ENCODE results near the gene SEMA4D. TPM values are rescaled to one million over a fixed set of nuclear protein-coding genes. Genes with fewer than 3 reads are reported as not detected.
A peak's percentile ranks its signal among the peaks of the same experiment; 100 is the strongest.

The SEMA4D gene
- total and polyA plus RNA-seq, 2 of the 13 experiments (the other 11 are each of a cell fraction or from before 2014, with no cell fraction given), result 0.13 to 0.16 TPM

DNA sequence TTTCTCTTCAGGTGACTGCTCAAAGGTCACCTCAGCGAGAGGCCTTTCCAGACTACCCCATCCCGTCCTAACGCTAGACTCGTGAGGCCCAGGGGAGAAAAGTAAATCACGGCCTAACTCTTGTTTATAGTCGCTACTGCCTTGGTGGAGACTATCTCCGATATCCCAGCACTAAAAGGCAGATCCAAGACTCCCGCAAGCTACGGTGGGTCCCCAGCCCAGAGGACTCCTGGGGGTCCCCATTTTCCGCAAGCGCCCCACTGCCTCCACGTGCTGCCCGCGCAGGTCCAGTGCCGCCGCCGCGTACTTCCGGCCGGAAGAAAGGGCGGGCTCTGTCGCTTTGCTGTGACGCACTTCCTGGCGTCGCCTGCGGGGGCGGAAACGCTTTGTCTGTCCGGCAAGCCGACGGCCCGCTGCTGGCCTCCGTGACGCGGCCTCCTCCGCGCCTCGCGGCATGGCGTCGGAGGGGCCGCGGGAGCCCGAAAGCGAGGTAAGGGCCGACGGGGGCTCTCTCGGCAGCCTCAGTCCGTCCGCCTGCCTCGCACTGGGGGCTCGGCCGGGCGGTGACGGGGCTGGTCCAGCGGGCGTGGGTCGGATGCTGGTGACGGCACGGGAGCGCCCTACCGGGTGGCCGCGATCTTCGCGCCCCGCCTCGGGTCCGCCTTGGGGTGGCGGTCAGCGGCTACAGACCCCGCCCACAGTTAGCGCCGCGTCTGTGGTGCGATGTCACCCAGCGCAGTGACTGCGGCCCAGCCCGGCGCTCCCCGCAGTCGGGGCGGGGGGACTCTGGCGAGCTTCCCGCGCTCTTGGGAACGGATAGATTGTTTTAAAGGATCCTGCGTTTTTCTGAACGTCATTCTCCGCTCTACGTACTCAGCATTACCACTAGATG is 179.5 kb downstream of the SEMA4D start, which contains the start of gene SECISBP2 (continued):
- TF ChIP-seq, protein P1, sequence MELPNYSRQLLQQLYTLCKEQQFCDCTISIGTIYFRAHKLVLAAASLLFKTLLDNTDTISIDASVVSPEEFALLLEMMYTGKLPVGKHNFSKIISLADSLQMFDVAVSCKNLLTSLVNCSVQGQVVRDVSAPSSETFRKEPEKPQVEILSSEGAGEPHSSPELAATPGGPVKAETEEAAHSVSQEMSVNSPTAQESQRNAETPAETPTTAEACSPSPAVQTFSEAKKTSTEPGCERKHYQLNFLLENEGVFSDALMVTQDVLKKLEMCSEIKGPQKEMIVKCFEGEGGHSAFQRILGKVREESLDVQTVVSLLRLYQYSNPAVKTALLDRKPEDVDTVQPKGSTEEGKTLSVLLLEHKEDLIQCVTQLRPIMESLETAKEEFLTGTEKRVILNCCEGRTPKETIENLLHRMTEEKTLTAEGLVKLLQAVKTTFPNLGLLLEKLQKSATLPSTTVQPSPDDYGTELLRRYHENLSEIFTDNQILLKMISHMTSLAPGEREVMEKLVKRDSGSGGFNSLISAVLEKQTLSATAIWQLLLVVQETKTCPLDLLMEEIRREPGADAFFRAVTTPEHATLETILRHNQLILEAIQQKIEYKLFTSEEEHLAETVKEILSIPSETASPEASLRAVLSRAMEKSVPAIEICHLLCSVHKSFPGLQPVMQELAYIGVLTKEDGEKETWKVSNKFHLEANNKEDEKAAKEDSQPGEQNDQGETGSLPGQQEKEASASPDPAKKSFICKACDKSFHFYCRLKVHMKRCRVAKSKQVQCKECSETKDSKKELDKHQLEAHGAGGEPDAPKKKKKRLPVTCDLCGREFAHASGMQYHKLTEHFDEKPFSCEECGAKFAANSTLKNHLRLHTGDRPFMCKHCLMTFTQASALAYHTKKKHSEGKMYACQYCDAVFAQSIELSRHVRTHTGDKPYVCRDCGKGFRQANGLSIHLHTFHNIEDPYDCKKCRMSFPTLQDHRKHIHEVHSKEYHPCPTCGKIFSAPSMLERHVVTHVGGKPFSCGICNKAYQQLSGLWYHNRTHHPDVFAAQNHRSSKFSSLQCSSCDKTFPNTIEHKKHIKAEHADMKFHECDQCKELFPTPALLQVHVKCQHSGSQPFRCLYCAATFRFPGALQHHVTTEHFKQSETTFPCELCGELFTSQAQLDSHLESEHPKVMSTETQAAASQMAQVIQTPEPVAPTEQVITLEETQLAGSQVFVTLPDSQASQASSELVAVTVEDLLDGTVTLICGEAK (IDR thresholded peaks at IDR 0.05), result peak; percentile 78
- TF ChIP-seq, protein P1 (CRISPR knock-in tag; IDR thresholded peaks at IDR 0.05), result peak; percentile 83
- TF ChIP-seq SIN3A (IDR thresholded peaks at IDR 0.05; ENCODE audit: borderline replicate concordance, low read depth, low read length) (peak; percentile 90; the same call in 1 of the 2 replicates), ZNF598 (CRISPR knock-in tag; IDR thresholded peaks at IDR 0.05; ENCODE audit: borderline replicate concordance) (no peak; the same call in none of the 2 replicates), ZSCAN29 (CRISPR knock-in tag; conservative IDR thresholded peaks at IDR 0.05) (no peak; the same call in 1 of the 2 replicates), HDAC6 (IDR thresholded peaks at IDR 0.05; ENCODE audit: low read depth, low read length) (no peak), FOSL2 (CRISPR knock-in tag; IDR thresholded peaks at IDR 0.05) (peak; percentile 52), RFXAP (CRISPR knock-in tag; IDR thresholded peaks at IDR 0.05; ENCODE audit: borderline replicate concordance) (peak; percentile 96; the same call in 1 of the 2 replicates), ZNF224 (CRISPR knock-in tag; IDR thresholded peaks at IDR 0.05) (peak; percentile 88; the same call in 1 of the 2 replicates), HNRNPK (IDR thresholded peaks at IDR 0.05; ENCODE audit: low read depth, low read length, poor library complexity, severe bottlenecking) (peak; percentile 70), SIX4 (CRISPR knock-in tag; IDR thresholded peaks at IDR 0.05) (peak; percentile 32; the same call in 1 of the 2 replicates), NFIB (CRISPR knock-in tag; IDR thresholded peaks at IDR 0.05; ENCODE audit: borderline replicate concordance) (no peak), ATAD3A (CRISPR knock-in tag; IDR thresholded peaks at IDR 0.05) (no peak), LCORL (IDR thresholded peaks at IDR 0.05) (no peak), LCORL (CRISPR knock-in tag; IDR thresholded peaks at IDR 0.05) (peak; percentile 76), EED (CRISPR knock-in tag; IDR thresholded peaks at IDR 0.05) (no peak), ZNF317 (CRISPR knock-in tag; IDR thresholded peaks at IDR 0.05) (0 out of 2 replicates have a peak, but pooled peaks have one; percentile 55), ZNF382 (CRISPR knock-in tag; IDR thresholded peaks at IDR 0.05; ENCODE audit: borderline replicate concordance) (no peak), ZNF563 (CRISPR knock-in tag; IDR thresholded peaks at IDR 0.05) (peak; percentile 87), ZNF557 (CRISPR knock-in tag; IDR thresholded peaks at IDR 0.05) (no peak; the same call in 1 of the 2 replicates), ZNF747 (CRISPR knock-in tag; IDR thresholded peaks at IDR 0.05; ENCODE audit: borderline replicate concordance) (peak; percentile 83; the same call in 1 of the 2 replicates), NONO (IDR thresholded peaks at IDR 0.05) (no peak), NONO (CRISPR knock-in tag; conservative IDR thresholded peaks at IDR 0.05) (peak; percentile 97)
